T-helper 1 cell treated with Interleukin-12 subunit alpha and Interleukin-12 subunit beta and Interleukin-4 antibody, amounts not matched to agents 30 ng/mL and 1 ng/mL, for 36 hours (primary cell): Measurements from ENCODE around the gene DIP2C. TPM values are rescaled to one million over a fixed set of nuclear protein-coding genes. Genes with fewer than 3 reads are reported as not detected.

Experiments
- intact Hi-C: fragments of 100-400 bp; cut with micrococcal nuclease; formaldehyde crosslinking; loops from one replicate; pipeline ENCODE4 v1.15.1; 2024
- total RNA-seq: library from RNA; stranded (reverse); gene quantifications from 2 replicates; pipeline ENCODE4 v1.2.3, GENCODE V29; 2022

The DIP2C gene
- total RNA-seq, 1 donor from 2014 or later, result 2.8 TPM

GRCh38 chr10:571688-572451 lies 117.6 kb downstream of the DIP2C start:
- intact Hi-C loops, result no loop called here

GRCh38 chr10:571166-571565 lies 118.3 kb downstream of the DIP2C start:
- intact Hi-C loops, result no loop called here

GRCh38 chr10:570628-571163 lies 118.8 kb downstream of the DIP2C start:
- intact Hi-C loops, result no loop called here

- intact Hi-C loops, result no loop called here
Measured at GRCh38 chr10:569961-570627, 119.4 kb downstream of the DIP2C start.

GRCh38 chr10:568848-569247 lies 120.6 kb downstream of the DIP2C start:
- intact Hi-C loops, result no loop called here

DNA sequence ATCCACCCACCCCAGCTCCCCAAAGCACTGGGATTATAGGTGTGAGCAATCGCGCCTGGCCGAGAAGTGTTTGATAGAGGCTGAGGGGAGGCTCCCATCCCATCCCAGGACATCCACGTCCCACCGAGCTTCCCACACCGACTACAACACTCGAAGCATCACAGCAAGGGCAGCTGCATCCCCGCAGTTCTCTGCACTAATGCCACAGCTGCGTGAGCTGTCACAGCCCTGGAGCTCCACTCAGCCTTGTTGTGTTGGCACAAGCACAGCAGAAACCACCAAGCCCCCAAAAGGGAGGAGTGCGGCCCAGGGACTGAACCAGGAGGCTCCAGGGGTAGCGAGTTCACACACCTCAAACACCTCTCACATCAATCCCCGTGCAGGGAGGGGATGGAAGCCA lies 121.6 kb downstream of the DIP2C start:
- intact Hi-C loops, result no loop called here

DNA sequence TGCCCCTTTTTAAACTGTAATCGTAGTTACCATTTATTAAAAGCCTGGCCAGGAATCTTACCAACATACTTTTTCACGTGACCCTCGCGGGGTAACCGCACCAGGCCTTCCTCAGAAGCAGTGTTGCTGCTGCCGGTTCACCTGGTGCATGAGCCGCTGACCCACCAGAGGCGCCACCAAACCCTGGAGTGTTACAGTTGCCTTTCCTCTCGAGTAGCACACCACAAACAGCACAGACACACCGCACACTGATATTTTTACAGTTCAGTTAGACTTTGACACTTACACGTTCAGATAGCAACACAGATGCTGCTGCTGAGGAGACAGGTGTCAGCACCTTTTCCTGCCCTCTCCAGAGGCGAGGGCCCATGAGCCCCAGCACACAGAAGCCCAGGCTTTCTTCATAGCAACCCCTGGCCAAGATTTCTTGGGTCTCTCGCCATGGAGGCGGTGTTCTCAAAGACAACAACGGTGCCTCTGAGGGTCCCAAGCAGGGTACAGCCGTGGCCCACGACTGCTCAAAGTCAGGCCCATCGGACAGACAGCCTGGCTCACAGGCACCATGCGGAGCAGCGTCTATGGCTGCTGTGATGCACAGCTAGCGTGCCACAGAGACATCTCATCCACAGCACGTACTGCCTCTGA lies 123.1 kb downstream of the DIP2C start:
- intact Hi-C loops, result no loop called here

GRCh38 chr10:565676-566075 lies 123.8 kb downstream of the DIP2C start:
- intact Hi-C loops, result no loop called here

DNA sequence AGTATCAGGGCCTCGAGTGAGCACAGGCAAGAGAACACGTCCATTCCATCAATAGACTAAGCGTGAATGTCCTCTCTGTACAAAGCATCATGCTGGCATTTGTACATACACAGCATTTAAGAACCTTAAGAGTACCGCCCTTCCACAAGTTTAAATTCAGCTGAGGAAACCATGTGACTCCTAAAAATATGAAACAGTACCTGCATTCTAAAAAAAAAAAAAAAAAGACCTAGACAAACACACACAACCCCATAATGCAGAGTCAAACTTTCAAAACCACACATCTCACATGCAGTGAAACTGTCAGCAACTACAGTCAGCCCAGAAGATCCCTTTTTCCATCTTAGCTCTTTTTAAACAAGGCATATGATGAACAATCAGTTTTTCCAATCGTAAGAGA lies 124.3 kb downstream of the DIP2C start:
- intact Hi-C loops, result no loop called here

GRCh38 chr10:563827-564226 lies 125.6 kb downstream of the DIP2C start:
- intact Hi-C loops, result no loop called here

- intact Hi-C loops, result no loop called here
Measured at GRCh38 chr10:562142-562541, 127.3 kb downstream of the DIP2C start.

- intact Hi-C loops, result no loop called here
Measured at GRCh38 chr10:561721-562120, 127.7 kb downstream of the DIP2C start.

- intact Hi-C loops, result no loop called here
Measured at GRCh38 chr10:560314-560992, 129.0 kb downstream of the DIP2C start.

GRCh38 chr10:559767-560047 lies 129.8 kb downstream of the DIP2C start:
- intact Hi-C loops, result no loop called here

GRCh38 chr10:558891-559766 lies 130.3 kb downstream of the DIP2C start:
- intact Hi-C loops, result no loop called here

GRCh38 chr10:558364-558763 lies 131.1 kb downstream of the DIP2C start:
- intact Hi-C loops, result no loop called here

GRCh38 chr10:557792-558328 lies 131.6 kb downstream of the DIP2C start:
- intact Hi-C loops, result no loop called here

DNA sequence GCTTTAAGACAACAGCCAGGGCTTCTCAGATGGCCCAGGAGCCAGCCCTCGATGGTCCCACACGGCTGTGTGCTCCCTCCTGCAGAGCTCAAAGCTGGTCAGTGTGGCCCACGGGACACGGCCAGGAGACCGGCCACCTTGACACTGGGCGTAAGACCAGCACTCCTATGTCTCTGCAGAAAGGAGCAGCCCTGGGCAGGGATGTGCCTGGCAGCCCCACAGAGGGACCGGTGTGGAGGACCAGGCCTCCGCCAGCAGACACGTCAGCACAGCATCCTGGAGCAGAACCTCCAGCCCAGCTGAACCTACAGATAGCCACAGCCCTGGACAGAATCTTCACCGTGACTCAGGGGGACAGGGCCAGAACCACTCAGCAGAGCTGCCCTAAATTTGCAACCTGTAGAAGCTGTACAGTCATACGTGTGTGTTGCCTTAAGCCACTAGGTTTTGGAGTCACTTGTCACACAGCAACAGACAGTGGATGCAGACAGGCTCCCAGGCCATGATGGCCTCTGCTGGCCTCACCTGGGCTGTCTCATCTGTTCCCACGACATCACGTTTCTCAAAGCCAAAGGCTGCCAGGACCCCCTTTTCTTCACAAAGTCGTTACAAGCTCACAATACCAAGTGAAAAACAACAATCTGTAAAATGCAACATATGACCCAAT lies 132.4 kb downstream of the DIP2C start:
- intact Hi-C loops, result no loop called here

DNA sequence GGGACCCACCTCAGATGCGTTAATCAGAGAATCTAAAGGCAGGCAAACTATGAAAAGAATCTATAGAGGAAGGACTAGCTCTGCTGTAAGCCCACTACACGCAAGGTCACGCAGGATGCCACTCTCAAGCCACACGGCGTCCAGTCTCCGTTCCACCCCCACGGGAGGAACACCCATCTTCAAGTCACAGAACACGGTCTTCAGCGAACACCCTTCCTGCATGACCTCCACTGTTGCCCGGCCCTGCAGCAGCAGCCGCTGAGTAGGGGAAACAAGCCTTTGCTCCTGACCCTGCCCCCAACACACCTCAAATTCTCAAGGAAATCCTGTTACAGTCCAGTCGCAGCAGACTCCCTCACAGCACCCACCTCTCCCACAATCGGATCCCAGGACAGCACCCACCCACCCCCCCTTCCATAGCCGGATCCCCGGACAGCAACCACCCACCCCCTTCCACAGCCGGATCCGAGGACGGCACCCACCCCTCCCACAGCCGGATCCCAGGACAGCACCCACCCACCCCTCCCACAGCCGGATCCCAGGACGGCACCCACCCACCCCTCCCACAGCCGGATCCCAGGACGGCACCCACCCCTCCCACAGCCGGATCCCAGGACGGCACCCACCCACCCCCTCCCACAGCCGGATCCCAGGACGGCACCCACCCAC lies 133.7 kb downstream of the DIP2C start:
- intact Hi-C loops, result no loop called here

DNA sequence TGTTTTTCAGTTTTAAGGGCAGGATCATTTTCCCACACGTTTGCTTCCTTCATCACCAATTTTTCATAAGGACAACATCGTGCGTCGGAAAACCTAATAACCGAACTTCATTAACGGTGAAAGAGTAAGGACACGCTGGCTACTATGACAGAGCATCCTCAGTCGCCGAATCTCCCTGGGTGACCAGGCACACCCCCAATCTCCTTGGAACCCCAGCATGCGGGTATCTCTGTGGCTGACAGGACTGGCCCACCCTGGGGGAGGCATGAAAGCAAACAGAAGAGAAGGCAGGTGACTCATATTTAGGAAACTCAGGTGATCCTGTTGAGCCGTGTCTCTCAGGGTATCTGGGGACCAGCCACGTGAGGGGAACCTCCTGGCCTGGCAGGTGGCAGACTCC lies 134.2 kb downstream of the DIP2C start:
- intact Hi-C loops, result no loop called here
